ENCODE data around the gene NDUFC2. TPM values are rescaled to one million over a fixed set of nuclear protein-coding genes. Genes with fewer than 3 reads are reported as not detected.

Gene NDUFC2
- total and polyA plus RNA-seq, 2 of the 8 experiments (the other 6 are each of a cell fraction or from before 2014, with no cell fraction given): 216 to 356 TPM

DNA sequence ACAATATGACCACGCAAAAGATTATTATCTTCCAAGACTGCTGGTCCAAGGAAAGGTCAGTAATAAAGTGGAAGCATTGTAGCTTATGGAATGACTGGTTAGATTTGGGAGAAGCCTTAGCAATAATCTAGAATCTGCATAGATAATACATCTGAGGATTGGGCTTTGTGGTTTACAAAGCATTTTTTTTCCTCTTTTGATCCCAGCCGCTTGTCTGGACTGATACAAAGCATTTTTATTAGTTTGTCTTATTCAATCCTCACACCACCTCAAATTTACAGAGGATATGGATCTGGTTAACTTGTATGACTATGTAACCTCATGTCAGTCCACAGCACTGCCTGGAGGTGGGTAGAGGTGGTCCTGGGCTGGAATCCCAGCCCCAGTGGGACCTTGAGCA lies 17.0 kb downstream of the NDUFC2 start:
- no peak overlapping the region for H2BK5ac ChIP-seq (ENCODE audit: low read depth, low read length)
- no peak overlapping the region for H2BK120ac ChIP-seq (replicated peaks; ENCODE audit: low read depth, low read length)
- no peak overlapping the region for H3K4me3 ChIP-seq (ENCODE audit: extremely low read depth in 1 of 4, insufficient read depth in 2 of 4, low read depth in 3 of 4, low read length in 4 of 4)
- no peaks in the 10 kb centered on the region for H3K9me3 ChIP-seq (ENCODE audit: insufficient read depth in 2 of 2, low read depth in 1 of 2, low read length in 1 of 2)
- H3K79me1 ChIP-seq (ENCODE audit: low read depth, low read length): no peaks in the 10 kb centered on the region
- H3K4ac ChIP-seq (replicated peaks; ENCODE audit: insufficient read length, low read depth, low read length): no peak overlapping the region
- no peak overlapping the region for H3K23ac ChIP-seq (ENCODE audit: insufficient read length)
- no peak overlapping the region for H2AFZ ChIP-seq (ENCODE audit: low read length)
- H4K20me1 ChIP-seq (replicated peaks in 1 of 2; ENCODE audit: control insufficient read depth in 1 of 2, insufficient read depth in 2 of 2, low read length in 2 of 2): no peaks in the 10 kb centered on the region
- no peak for DNase-seq (ENCODE audit: low read depth in 1 of 2, low spot score in 2 of 2)
- no peaks in the 10 kb centered on the region for H3K27me3 ChIP-seq (replicated peaks in 1 of 4; ENCODE audit: control insufficient read depth in 3 of 4, extremely low read depth in 1 of 4, insufficient read depth in 3 of 4, low read length in 3 of 4)
- ChIA-PET POLR2A (ENCODE audit: partially characterized antibody) (interaction anchor here (2.5 kb wide), 1 partner anchor 9 kb away, joined by 6 read pairs; no protein-coding TSS in a partner anchor), CTCF (ENCODE audit: partially characterized antibody) (interaction anchor here (1.1 to 1.5 kb wide), 2 partner anchors 13 to 21 kb away, joined by 3 to 4 read pairs; no protein-coding TSS in a partner anchor)
- peaks cover 0 to 2% (median under 1%) of the 10 kb centered on the region in 4 experiments; a peak in 2 of 8 replicates for H3K36me3 ChIP-seq (ENCODE audit: control insufficient read depth in 2 of 4, insufficient read depth in 4 of 4, low read length in 3 of 4)
- no peak overlapping the region for H3K9ac ChIP-seq (replicated peaks in 1 of 4; ENCODE audit: extremely low read depth in 1 of 4, low read depth in 3 of 4, low read length in 3 of 4)
- no peaks in the 10 kb centered on the region for H3K79me2 ChIP-seq (ENCODE audit: control insufficient read depth in 1 of 2, insufficient read depth in 2 of 2, low read length in 2 of 2)
- no peaks in the 10 kb centered on the region for H3K4me1 ChIP-seq (replicated peaks in 1 of 4; ENCODE audit: control insufficient read depth in 3 of 4, insufficient read depth in 4 of 4, low read length in 3 of 4)
- H2BK12ac ChIP-seq (ENCODE audit: low read depth, low read length): no peak overlapping the region
- no peak overlapping the region for H4K91ac ChIP-seq (replicated peaks; ENCODE audit: insufficient read length, low read length)
- H3K18ac ChIP-seq (ENCODE audit: extremely low read depth, low read length): no peak overlapping the region
- no peaks in the 10 kb centered on the region for H3K23me2 ChIP-seq (ENCODE audit: low read depth, low read length)
- no peak overlapping the region for H2BK15ac ChIP-seq (ENCODE audit: low read length)
- no peak overlapping the region for H4K8ac ChIP-seq (ENCODE audit: extremely low read depth, insufficient read depth, low read length)
- TF ChIP-seq KDM5A (IDR thresholded peaks at IDR 0.05; ENCODE audit: low read length) (no peak), SIX5 (IDR thresholded peaks at IDR 0.05; ENCODE audit: low read depth, low read length) (no peak), RBBP5 (IDR thresholded peaks at IDR 0.05; ENCODE audit: borderline replicate concordance, low read depth, low read length) (no peak), NRF1 (IDR thresholded peaks at IDR 0.05; ENCODE audit: low read depth, low read length) (no peak), KDM4A (IDR thresholded peaks at IDR 0.05; ENCODE audit: low read depth, low read length, severe bottlenecking) (no peak), POLR2AphosphoS5 (IDR thresholded peaks at IDR 0.05; ENCODE audit: low read depth, low read length) (no peak), FOSL1 (IDR thresholded peaks at IDR 0.05; ENCODE audit: insufficient read depth, low read depth, low read length) (no peak), GTF2F1 (IDR thresholded peaks at IDR 0.05; ENCODE audit: borderline replicate concordance, low read depth, low read length) (no peak)
- TF ChIP-seq, protein P1, sequence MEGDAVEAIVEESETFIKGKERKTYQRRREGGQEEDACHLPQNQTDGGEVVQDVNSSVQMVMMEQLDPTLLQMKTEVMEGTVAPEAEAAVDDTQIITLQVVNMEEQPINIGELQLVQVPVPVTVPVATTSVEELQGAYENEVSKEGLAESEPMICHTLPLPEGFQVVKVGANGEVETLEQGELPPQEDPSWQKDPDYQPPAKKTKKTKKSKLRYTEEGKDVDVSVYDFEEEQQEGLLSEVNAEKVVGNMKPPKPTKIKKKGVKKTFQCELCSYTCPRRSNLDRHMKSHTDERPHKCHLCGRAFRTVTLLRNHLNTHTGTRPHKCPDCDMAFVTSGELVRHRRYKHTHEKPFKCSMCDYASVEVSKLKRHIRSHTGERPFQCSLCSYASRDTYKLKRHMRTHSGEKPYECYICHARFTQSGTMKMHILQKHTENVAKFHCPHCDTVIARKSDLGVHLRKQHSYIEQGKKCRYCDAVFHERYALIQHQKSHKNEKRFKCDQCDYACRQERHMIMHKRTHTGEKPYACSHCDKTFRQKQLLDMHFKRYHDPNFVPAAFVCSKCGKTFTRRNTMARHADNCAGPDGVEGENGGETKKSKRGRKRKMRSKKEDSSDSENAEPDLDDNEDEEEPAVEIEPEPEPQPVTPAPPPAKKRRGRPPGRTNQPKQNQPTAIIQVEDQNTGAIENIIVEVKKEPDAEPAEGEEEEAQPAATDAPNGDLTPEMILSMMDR (IDR thresholded peaks at IDR 0.05; ENCODE audit: control extremely low read depth in 1 of 3, insufficient read depth in 1 of 3, low read depth in 1 of 3, low read length in 3 of 3): no peak
- FAIRE-seq: no peak
- no peak overlapping the region for H3K56ac ChIP-seq (replicated peaks; ENCODE audit: insufficient read length, low read depth, low read length)
- H3K4me2 ChIP-seq (ENCODE audit: insufficient read depth in 1 of 2, low read depth in 2 of 2, low read length in 2 of 2): no peak overlapping the region
- H2BK20ac ChIP-seq (ENCODE audit: low read length): no peak overlapping the region
- no peak overlapping the region for H4K5ac ChIP-seq (ENCODE audit: insufficient read length, low read depth, low read length)
- no peak overlapping the region for H2AK5ac ChIP-seq (ENCODE audit: low read depth, low read length)
- no peak overlapping the region for H3K14ac ChIP-seq (ENCODE audit: insufficient read length)
- 96% methylated on average over 2 of the region's 2 CpGs; no CpG with 5 or more reads in 1 of the 2 experiments for WGBS, 2 experiments (ENCODE audit: extremely low coverage in 1 of 2, insufficient coverage in 1 of 2, insufficient read length in 1 of 2, insufficient replicate concordance in 2 of 2, low coverage in 1 of 2, low lambda C conversion rate in 2 of 2, missing lambda C conversion rate in 1 of 2)
- no peak overlapping the region for H3K27ac ChIP-seq (ENCODE audit: low read depth, low read length)

All from H1 (cell line).